VCaP (cell line): Measurements from ENCODE around the gene CFAP221.

Experiments used
- H3K27ac ChIP-seq: fragments of 450-650 bp; 2 replicates; pipeline ENCODE4 v1.5.1; 2017
- CTCF ChIP-seq: fragments of 450-650 bp; conservative IDR thresholded peaks from 2 replicates; pipeline ENCODE4 v1.5.1; 2017; ENCODE audit warnings: mild to moderate bottlenecking, moderate library complexity

The CFAP221 gene

GRCh38 chr2:119574108-119574815 is 30.0 kb downstream of the CFAP221 start:
- no peak for TF ChIP-seq CTCF
- H3K27ac ChIP-seq = no peak overlapping the region

GRCh38 chr2:119574864-119575263 is 30.6 kb downstream of the CFAP221 start:
- no peak for TF ChIP-seq CTCF
- no peak overlapping the region for H3K27ac ChIP-seq

- TF ChIP-seq CTCF = no peak
- H3K27ac ChIP-seq = no peak overlapping the region
Observed at GRCh38 chr2:119575439-119575838, 31.2 kb downstream of the CFAP221 start.

GRCh38 chr2:119579424-119580295 is 35.4 kb downstream of the CFAP221 start:
- TF ChIP-seq CTCF = no peak
- H3K27ac ChIP-seq = no peak overlapping the region

- TF ChIP-seq CTCF = no peak
- H3K27ac ChIP-seq = no peak overlapping the region
Observed at GRCh38 chr2:119580550-119581072, 36.4 kb downstream of the CFAP221 start.

- no peak overlapping the region for H3K27ac ChIP-seq
- TF ChIP-seq CTCF = no peak
Observed at GRCh38 chr2:119583291-119583690, 39.0 kb downstream of the CFAP221 start.

GRCh38 chr2:119584469-119584868 is 40.2 kb downstream of the CFAP221 start:
- no peak for TF ChIP-seq CTCF
- no peak overlapping the region for H3K27ac ChIP-seq
